Duodenal mucosa (tissue), 2 donors: Measurements from ENCODE around the gene FXYD4.
"Not testable (repeated sequence)": the region's sequence is repeated elsewhere in the genome, so short reads cannot be mapped to it uniquely, and the experiment has no call there.

Source experiments
- H3K27ac ChIP-seq: one replicate; pipeline ENCODE4 v1.7.0; 2013; ENCODE audit warnings: low read depth, low read length
- H3K27me3 ChIP-seq, 2 donors: one replicate each; pipeline ENCODE4 v1.7.0; 2013; ENCODE audit warnings: low read length in 2 of 2, control low read depth in 1 of 2; ENCODE audit not compliant: insufficient read depth in 2 of 2, control insufficient read depth in 1 of 2
- H3K36me3 ChIP-seq, 2 donors: one replicate each; pipeline ENCODE4 v1.7.0; 2013; ENCODE audit warnings: low read length in 2 of 2, control low read depth in 1 of 2; ENCODE audit not compliant: insufficient read depth in 2 of 2, control insufficient read depth in 1 of 2
- H3K4me1 ChIP-seq, 2 donors: one replicate each; pipeline ENCODE4 v1.7.0; 2013; ENCODE audit warnings: low read length in 2 of 2, control low read depth in 1 of 2; ENCODE audit not compliant: insufficient read depth in 2 of 2, control insufficient read depth in 1 of 2
- H3K4me3 ChIP-seq, 2 donors: one replicate each; pipeline ENCODE4 v1.7.0; 2013; ENCODE audit warnings: low read length in 2 of 2, low read depth in 1 of 2
- H3K9ac ChIP-seq, 2 donors: one replicate each; pipeline ENCODE4 v1.7.0; 2013; ENCODE audit warnings: low read length in 2 of 2, low read depth in 1 of 2
- H3K9me3 ChIP-seq, 2 donors: one replicate each; pipeline ENCODE4 v1.7.0; 2013; ENCODE audit warnings: low read length in 2 of 2, control low read depth in 1 of 2; ENCODE audit not compliant: control insufficient read depth in 1 of 2

The FXYD4 gene

GRCh38 chr10:43330824-43331127 lies 40.7 kb upstream of the FXYD4 start:
- H3K4me1 ChIP-seq = peaks cover 0 to 13% of the 10 kb centered on the region in 2 donors
- H3K9me3 ChIP-seq, H3K36me3 ChIP-seq, H3K27ac ChIP-seq, H3K4me3 ChIP-seq, H3K9ac ChIP-seq, H3K27me3 ChIP-seq: not testable (repeated sequence)

GRCh38 chr10:43333653-43334052 lies 37.8 kb upstream of the FXYD4 start:
- Histone ChIP-seq H3K9me3 (no peaks in the 10 kb centered on the region), H3K27ac (no peak overlapping the region), H3K4me3 (no peak overlapping the region), H3K9ac (no peak overlapping the region), H3K4me1 (peaks cover 0 to 6% of the 10 kb centered on the region in 2 donors), H3K27me3 (no peaks in the 10 kb centered on the region), H3K36me3 (no peaks in the 10 kb centered on the region)

- Histone ChIP-seq H3K9ac (no peak overlapping the region), H3K27me3 (peaks cover 0 to 3% of the 10 kb centered on the region in 2 donors), H3K27ac (no peak overlapping the region), H3K9me3 (no peaks in the 10 kb centered on the region), H3K4me3 (no peak overlapping the region), H3K4me1 (peaks cover 4 to 10% of the 10 kb centered on the region in 2 donors), H3K36me3 (no peaks in the 10 kb centered on the region)
Measured at GRCh38 chr10:43336061-43336460, 35.4 kb upstream of the FXYD4 start.

DNA sequence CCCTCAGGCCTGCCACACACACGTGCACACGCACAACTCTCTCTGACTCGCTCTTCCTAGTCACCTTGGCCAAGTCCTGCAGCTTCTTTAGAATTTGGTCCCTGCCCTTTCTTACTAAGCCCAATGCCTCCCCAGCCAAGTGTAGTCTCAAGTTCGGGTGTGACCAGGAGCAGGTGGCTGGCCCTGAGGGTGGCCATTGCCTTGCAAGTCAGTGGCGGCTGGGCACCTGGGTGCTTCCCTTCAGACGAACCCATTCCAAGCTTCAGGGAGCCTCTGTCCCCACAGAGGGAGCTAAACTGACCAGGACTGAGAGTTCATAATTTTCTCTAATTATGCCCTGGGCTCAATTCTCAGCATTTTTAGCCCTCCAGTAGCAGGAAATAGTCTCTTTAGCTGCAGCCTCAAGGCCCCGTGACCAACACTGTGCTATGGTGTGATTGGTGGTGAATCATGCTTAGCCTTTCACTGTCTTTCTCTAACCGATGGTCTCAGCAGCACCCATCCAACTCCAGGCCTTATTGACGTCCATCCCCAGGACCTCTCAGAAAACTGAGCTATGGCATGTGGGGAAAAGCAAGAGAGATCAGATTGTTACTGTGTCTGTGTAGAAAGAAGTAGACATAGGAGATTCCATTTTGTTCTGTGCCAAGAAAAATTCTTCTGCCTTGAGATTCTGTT lies 34.7 kb upstream of the FXYD4 start:
- Histone ChIP-seq H3K4me3 (no peak overlapping the region), H3K27me3 (peaks cover 0 to 3% of the 10 kb centered on the region in 2 donors), H3K27ac (no peak overlapping the region)

DNA sequence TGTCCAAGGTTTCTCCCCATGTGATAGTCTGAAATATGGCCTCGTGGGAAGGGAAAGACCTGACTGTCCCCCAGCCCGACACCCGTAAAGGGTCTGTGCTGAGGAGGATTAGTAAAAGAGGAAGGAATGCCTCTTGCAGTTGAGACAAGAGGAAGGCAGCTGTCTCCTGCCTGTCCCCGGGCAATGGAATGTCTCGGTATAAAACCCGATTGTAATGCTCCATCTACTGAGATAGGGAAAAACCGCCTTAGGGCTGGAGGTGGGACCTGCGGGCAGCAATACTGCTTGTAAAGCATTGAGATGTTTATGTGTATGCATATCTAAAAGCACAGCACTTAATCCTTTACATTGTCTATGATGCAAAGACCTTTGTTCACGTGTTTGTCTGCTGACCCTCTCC lies 33.9 kb upstream of the FXYD4 start:
- H3K9ac ChIP-seq, H3K4me3 ChIP-seq, H3K36me3 ChIP-seq, H3K9me3 ChIP-seq, H3K4me1 ChIP-seq, H3K27ac ChIP-seq, H3K27me3 ChIP-seq: not testable (repeated sequence)

More for the DNA sequence above, 34.7 kb upstream of the FXYD4 start:
- Histone ChIP-seq H3K36me3 (no peaks in the 10 kb centered on the region), H3K9ac (no peak overlapping the region), H3K4me1 (peaks cover 4 to 10% of the 10 kb centered on the region in 2 donors), H3K9me3 (no peaks in the 10 kb centered on the region)

GRCh38 chr10:43338117-43338516 lies 33.3 kb upstream of the FXYD4 start:
- Histone ChIP-seq H3K9ac (no peak overlapping the region), H3K27ac (no peak overlapping the region), H3K4me3 (no peak overlapping the region), H3K9me3 (no peaks in the 10 kb centered on the region), H3K27me3 (peaks cover 0 to 3% of the 10 kb centered on the region in 2 donors), H3K4me1 (peaks cover 4 to 10% of the 10 kb centered on the region in 2 donors), H3K36me3 (no peaks in the 10 kb centered on the region)

- no peaks in the 10 kb centered on the region for H3K9me3 ChIP-seq
- H3K36me3 ChIP-seq = no peaks in the 10 kb centered on the region
- H3K27ac ChIP-seq = no peak overlapping the region
- H3K9ac ChIP-seq = no peak overlapping the region
- peaks cover 4 to 10% of the 10 kb centered on the region in 2 donors for H3K4me1 ChIP-seq
- H3K27me3 ChIP-seq = peaks cover 0 to 3% of the 10 kb centered on the region in 2 donors
- H3K4me3 ChIP-seq = no peak overlapping the region
Measured at GRCh38 chr10:43339136-43339535, 32.3 kb upstream of the FXYD4 start.

DNA sequence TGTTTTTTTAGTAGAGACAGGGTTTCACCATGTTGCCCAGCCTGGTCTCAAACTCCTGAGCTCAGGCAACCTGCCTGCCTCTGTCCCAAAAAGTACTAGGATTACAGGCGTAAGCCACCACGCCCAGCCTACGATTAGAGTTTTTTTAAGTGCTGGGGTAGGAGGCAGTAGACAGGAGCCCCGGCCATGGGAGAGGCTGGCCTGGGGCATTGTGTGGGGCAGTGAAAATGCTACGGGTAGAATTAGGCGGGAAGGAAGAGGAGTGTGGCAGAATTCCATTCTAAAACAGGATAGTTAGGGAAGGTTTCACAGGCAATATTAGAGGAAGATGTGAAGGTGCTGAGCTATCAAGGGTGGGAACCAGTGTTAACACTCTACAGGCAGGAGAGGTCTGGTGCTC lies 31.3 kb upstream of the FXYD4 start:
- Histone ChIP-seq H3K9me3 (no peaks in the 10 kb centered on the region), H3K4me3 (no peak overlapping the region), H3K4me1 (peaks cover 4 to 10% of the 10 kb centered on the region in 2 donors), H3K36me3 (no peaks in the 10 kb centered on the region), H3K27me3 (peaks cover 0 to 3% of the 10 kb centered on the region in 2 donors), H3K27ac (no peak overlapping the region), H3K9ac (no peak overlapping the region)

GRCh38 chr10:43340619-43341018 lies 30.8 kb upstream of the FXYD4 start:
- no peaks in the 10 kb centered on the region for H3K9me3 ChIP-seq
- no peak overlapping the region for H3K4me3 ChIP-seq
- no peaks in the 10 kb centered on the region for H3K36me3 ChIP-seq
- no peak overlapping the region for H3K9ac ChIP-seq
- H3K27me3 ChIP-seq = peaks cover 0 to 3% of the 10 kb centered on the region in 2 donors
- H3K4me1 ChIP-seq = peaks cover 4 to 10% of the 10 kb centered on the region in 2 donors
- H3K27ac ChIP-seq = no peak overlapping the region

DNA sequence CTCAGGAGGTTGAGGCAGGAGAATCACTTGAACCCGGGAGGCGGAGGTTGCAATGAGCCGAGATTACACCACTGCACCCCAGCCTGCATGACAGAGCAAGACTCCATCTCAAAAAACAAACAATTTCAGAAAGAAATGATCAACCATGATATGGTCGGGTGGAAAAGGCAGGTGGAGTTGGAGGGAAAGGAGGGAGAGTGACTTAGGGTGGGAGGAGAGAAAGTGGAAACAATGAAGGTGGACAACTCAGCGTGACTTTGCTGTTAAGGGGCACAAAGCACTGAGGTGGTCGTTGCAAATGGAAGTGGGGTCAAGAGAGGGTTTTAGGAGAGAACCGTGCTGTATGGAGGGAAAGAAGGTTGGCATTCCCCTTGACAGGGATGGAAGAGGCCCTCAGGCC lies 30.0 kb upstream of the FXYD4 start:
- Histone ChIP-seq H3K27me3 (peaks cover 0 to 3% of the 10 kb centered on the region in 2 donors), H3K27ac (no peak overlapping the region), H3K4me1 (peaks cover 4 to 10% of the 10 kb centered on the region in 2 donors), H3K9me3 (no peaks in the 10 kb centered on the region), H3K4me3 (no peak overlapping the region), H3K9ac (no peak overlapping the region), H3K36me3 (no peaks in the 10 kb centered on the region)
